Measurements from ENCODE around the gene CFP.

GRCh38 chrX:47587091-47587891 lies 42.4 kb downstream of the CFP start:
- TF ChIP-seq CTCF (IDR thresholded peaks at IDR 0.05), result no peak
- no peak for TF ChIP-seq POLR2A (IDR thresholded peaks at IDR 0.05)

All from esophagus squamous epithelium (tissue), 4 donors.